ENCODE results near the gene CDH24. TPM values are rescaled to one million over a fixed set of nuclear protein-coding genes. Genes with fewer than 3 reads are reported as not detected.

CDH24 gene
- total and polyA plus RNA-seq, 2 of the 13 experiments (the other 11 are each of a cell fraction or from before 2014, with no cell fraction given) = 0.69 to 0.99 TPM

DNA sequence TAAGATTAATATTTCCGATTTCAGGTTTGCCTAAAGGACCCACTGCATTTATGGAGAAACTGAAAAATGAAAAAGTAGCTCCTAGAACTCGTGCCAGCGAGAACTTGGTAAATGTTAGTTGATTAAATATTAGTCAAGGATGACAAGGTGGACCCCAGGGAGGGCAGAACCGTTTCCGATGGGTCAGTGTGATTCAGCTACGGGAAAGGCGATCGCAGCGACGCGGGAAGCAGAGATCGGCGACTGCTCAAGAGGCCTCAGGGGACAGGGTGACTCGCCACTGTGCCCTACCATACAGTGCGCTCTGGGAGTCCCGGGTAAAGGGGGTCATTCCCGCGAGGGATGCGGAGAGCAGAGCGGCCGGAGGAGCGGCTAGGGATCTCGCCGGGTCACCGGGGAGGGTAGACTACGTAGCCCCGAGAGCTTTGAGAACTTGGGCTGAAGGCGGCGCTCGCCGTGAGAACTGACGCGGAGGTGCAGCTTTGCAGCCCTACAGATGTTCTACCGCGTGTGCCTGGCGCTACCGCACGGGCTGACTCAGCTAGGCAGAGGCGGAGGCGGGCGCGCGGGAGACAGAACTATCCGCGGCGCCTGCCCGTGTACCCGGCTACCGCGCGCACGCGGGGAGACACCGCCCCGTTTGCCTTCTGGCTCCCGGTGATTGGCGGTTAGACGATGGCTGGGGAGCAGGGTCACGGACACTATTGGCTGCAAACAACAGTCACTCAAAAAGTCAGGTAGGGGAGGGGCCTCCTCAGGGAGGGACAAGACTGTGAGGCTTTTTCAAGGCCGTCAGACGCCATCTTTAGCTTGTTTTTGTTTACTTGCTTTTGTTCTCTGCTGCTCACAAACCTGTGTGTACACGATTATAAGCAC, 50.5 kb downstream of the CDH24 start (continued):
- TF ChIP-seq MEIS1 (CRISPR knock-in tag; IDR thresholded peaks at IDR 0.05; ENCODE audit: borderline replicate concordance) = peak; percentile 97
- TF ChIP-seq, protein P1, sequence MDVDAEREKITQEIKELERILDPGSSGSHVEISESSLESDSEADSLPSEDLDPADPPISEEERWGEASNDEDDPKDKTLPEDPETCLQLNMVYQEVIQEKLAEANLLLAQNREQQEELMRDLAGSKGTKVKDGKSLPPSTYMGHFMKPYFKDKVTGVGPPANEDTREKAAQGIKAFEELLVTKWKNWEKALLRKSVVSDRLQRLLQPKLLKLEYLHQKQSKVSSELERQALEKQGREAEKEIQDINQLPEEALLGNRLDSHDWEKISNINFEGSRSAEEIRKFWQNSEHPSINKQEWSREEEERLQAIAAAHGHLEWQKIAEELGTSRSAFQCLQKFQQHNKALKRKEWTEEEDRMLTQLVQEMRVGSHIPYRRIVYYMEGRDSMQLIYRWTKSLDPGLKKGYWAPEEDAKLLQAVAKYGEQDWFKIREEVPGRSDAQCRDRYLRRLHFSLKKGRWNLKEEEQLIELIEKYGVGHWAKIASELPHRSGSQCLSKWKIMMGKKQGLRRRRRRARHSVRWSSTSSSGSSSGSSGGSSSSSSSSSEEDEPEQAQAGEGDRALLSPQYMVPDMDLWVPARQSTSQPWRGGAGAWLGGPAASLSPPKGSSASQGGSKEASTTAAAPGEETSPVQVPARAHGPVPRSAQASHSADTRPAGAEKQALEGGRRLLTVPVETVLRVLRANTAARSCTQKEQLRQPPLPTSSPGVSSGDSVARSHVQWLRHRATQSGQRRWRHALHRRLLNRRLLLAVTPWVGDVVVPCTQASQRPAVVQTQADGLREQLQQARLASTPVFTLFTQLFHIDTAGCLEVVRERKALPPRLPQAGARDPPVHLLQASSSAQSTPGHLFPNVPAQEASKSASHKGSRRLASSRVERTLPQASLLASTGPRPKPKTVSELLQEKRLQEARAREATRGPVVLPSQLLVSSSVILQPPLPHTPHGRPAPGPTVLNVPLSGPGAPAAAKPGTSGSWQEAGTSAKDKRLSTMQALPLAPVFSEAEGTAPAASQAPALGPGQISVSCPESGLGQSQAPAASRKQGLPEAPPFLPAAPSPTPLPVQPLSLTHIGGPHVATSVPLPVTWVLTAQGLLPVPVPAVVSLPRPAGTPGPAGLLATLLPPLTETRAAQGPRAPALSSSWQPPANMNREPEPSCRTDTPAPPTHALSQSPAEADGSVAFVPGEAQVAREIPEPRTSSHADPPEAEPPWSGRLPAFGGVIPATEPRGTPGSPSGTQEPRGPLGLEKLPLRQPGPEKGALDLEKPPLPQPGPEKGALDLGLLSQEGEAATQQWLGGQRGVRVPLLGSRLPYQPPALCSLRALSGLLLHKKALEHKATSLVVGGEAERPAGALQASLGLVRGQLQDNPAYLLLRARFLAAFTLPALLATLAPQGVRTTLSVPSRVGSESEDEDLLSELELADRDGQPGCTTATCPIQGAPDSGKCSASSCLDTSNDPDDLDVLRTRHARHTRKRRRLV (CRISPR knock-in tag; IDR thresholded peaks at IDR 0.05) = peak; percentile 96
- TF ChIP-seq, protein P2, sequence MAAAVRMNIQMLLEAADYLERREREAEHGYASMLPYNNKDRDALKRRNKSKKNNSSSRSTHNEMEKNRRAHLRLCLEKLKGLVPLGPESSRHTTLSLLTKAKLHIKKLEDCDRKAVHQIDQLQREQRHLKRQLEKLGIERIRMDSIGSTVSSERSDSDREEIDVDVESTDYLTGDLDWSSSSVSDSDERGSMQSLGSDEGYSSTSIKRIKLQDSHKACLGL (CRISPR knock-in tag; IDR thresholded peaks at IDR 0.05) = peak; percentile 99
- TF ChIP-seq, protein P3, sequence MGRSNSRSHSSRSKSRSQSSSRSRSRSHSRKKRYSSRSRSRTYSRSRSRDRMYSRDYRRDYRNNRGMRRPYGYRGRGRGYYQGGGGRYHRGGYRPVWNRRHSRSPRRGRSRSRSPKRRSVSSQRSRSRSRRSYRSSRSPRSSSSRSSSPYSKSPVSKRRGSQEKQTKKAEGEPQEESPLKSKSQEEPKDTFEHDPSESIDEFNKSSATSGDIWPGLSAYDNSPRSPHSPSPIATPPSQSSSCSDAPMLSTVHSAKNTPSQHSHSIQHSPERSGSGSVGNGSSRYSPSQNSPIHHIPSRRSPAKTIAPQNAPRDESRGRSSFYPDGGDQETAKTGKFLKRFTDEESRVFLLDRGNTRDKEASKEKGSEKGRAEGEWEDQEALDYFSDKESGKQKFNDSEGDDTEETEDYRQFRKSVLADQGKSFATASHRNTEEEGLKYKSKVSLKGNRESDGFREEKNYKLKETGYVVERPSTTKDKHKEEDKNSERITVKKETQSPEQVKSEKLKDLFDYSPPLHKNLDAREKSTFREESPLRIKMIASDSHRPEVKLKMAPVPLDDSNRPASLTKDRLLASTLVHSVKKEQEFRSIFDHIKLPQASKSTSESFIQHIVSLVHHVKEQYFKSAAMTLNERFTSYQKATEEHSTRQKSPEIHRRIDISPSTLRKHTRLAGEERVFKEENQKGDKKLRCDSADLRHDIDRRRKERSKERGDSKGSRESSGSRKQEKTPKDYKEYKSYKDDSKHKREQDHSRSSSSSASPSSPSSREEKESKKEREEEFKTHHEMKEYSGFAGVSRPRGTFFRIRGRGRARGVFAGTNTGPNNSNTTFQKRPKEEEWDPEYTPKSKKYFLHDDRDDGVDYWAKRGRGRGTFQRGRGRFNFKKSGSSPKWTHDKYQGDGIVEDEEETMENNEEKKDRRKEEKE (IDR thresholded peaks at IDR 0.05) = no peak
- TF ChIP-seq DNMT3B (CRISPR knock-in tag; conservative IDR thresholded peaks at IDR 0.05) = peak; percentile 97; the same call in 1 of the 2 replicates
- TF ChIP-seq ZKSCAN8 (CRISPR knock-in tag; IDR thresholded peaks at IDR 0.05; ENCODE audit: borderline replicate concordance) = peak; percentile 96
- TF ChIP-seq ZNF350 (CRISPR knock-in tag; IDR thresholded peaks at IDR 0.05; ENCODE audit: borderline replicate concordance, low read depth) = peak; percentile 100
- peak; percentile 98 for TF ChIP-seq ASH2L (IDR thresholded peaks at IDR 0.05; ENCODE audit: insufficient read length, low read depth, low read length)
- TF ChIP-seq NFYB (CRISPR knock-in tag; IDR thresholded peaks at IDR 0.05) = peak; percentile 99
- TF ChIP-seq HDAC2 (CRISPR knock-in tag; IDR thresholded peaks at IDR 0.05) = peak; percentile 99
- TF ChIP-seq EZH2 (conservative IDR thresholded peaks at IDR 0.05; ENCODE audit: low read depth, low read length) = no peak
- TF ChIP-seq ELF4 (CRISPR knock-in tag; IDR thresholded peaks at IDR 0.05; ENCODE audit: borderline replicate concordance) = peak; percentile 57; the same call in 1 of the 2 replicates
- peak; percentile 92; the same call in 1 of the 2 replicates for TF ChIP-seq CHCHD3 (CRISPR knock-in tag; IDR thresholded peaks at IDR 0.05)
- TF ChIP-seq RBM39 (IDR thresholded peaks at IDR 0.05; ENCODE audit: low read depth, low read length, poor library complexity, severe bottlenecking) = peak; percentile 100
- TF ChIP-seq ARNT2 (CRISPR knock-in tag; IDR thresholded peaks at IDR 0.05; ENCODE audit: low read depth) = peak; percentile 99
- TF ChIP-seq CREM (IDR thresholded peaks at IDR 0.05) = peak; percentile 75
- TF ChIP-seq CREM (CRISPR knock-in tag; IDR thresholded peaks at IDR 0.05) = peak; percentile 61
- TF ChIP-seq, protein P4, sequence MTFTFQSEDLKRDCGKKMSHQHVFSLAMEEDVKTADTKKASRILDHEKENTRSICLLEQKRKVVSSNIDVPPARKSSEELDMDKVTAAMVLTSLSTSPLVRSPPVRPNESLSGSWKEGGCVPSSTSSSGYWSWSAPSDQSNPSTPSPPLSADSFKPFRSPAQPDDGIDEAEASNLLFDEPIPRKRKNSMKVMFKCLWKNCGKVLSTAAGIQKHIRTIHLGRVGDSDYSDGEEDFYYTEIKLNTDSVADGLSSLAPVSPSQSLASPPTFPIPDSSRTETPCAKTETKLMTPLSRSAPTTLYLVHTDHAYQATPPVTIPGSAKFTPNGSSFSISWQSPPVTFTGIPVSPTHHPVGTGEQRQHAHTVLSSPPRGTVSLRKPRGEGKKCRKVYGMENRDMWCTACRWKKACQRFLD (CRISPR knock-in tag; IDR thresholded peaks at IDR 0.05; ENCODE audit: borderline replicate concordance) = peak; percentile 98
- peak; percentile 100 for TF ChIP-seq ZSCAN31 (CRISPR knock-in tag; IDR thresholded peaks at IDR 0.05; ENCODE audit: low read depth)
